HL-60 (cell line): ENCODE data around the gene CHST9.

ENCODE experiments used
- DNase-seq, 2 experiments: peaks; one replicate each; pipeline ENCODE4 v3.0.0-alpha.2; 2010 to 2020; ENCODE audit warnings: low read depth in 1 of 2, low spot score in 1 of 2
- H3K27ac ChIP-seq: fragments of 250-450 bp; sonication (Bioruptor Pico); replicated peaks from 2 replicates; pipeline ENCODE4 v1.5.1; 2020; ENCODE audit warnings: mild to moderate bottlenecking, moderate library complexity
- H3K27me3 ChIP-seq: fragments of 250-450 bp; sonication (Bioruptor Pico); 2 replicates; pipeline ENCODE4 v1.5.1; 2021; ENCODE audit warnings: mild to moderate bottlenecking, moderate library complexity; ENCODE audit not compliant: insufficient read depth, poor library complexity, severe bottlenecking
- H3K4me3 ChIP-seq: replicated peaks from 2 replicates; pipeline ENCODE4 v1.5.1; 2011; ENCODE audit warnings: mild to moderate bottlenecking, control low read depth, low read length; ENCODE audit not compliant: insufficient read depth
- CTCF ChIP-seq: IDR thresholded peaks from one replicate; pipeline ENCODE4 v1.5.1; 2011; ENCODE audit warnings: low read length, control low read depth, inconsistent platforms; ENCODE audit not compliant: insufficient read depth
- GABPA ChIP-seq: IDR thresholded peaks from 2 replicates; pipeline ENCODE4 v1.6.1; 2012; ENCODE audit warnings: low read depth
- POLR2AphosphoS5 ChIP-seq: IDR thresholded peaks from 2 replicates; pipeline ENCODE4 v1.6.1; 2012; ENCODE audit warnings: low read depth
- REST ChIP-seq: IDR thresholded peaks from 2 replicates; pipeline ENCODE4 v1.6.1; 2012; ENCODE audit warnings: low read depth; ENCODE audit not compliant: insufficient replicate concordance
- SPI1 ChIP-seq: IDR thresholded peaks from 2 replicates; pipeline ENCODE4 v1.6.1; 2012; ENCODE audit warnings: low read depth, mild to moderate bottlenecking, borderline replicate concordance

CHST9 gene

GRCh38 chr18:26894426-26894825, 290.7 kb downstream of the CHST9 start:
- no peak for DNase-seq
- Histone ChIP-seq H3K27ac (no peak overlapping the region), H3K4me3 (no peak overlapping the region), H3K27me3 (peaks cover 2% of the 10 kb centered on the region)
- TF ChIP-seq REST (no peak), GABPA (no peak), SPI1 (no peak), POLR2AphosphoS5 (no peak), CTCF (no peak)

GRCh38 chr18:26893996-26894395, 291.1 kb downstream of the CHST9 start:
- Histone ChIP-seq H3K27ac (no peak overlapping the region), H3K27me3 (peaks cover 2% of the 10 kb centered on the region), H3K4me3 (no peak overlapping the region)
- no peak for DNase-seq
- no peak for TF ChIP-seq REST
- TF ChIP-seq POLR2AphosphoS5: no peak
- TF ChIP-seq SPI1: no peak
- no peak for TF ChIP-seq GABPA
- TF ChIP-seq CTCF: no peak

- TF ChIP-seq SPI1 (no peak), POLR2AphosphoS5 (no peak), GABPA (no peak), REST (no peak), CTCF (no peak)
- Histone ChIP-seq H3K4me3 (no peak overlapping the region), H3K27ac (no peak overlapping the region), H3K27me3 (peaks cover 2% of the 10 kb centered on the region)
- no peak for DNase-seq
Measured at GRCh38 chr18:26888259-26888658, 296.8 kb downstream of the CHST9 start.
